GM12891 (cell line): ENCODE data around the gene LMO3. TPM values are rescaled to one million over a fixed set of nuclear protein-coding genes. Genes with fewer than 3 reads are reported as not detected.

Source experiments
- DNase-seq: peaks from one replicate; pipeline ENCODE4 v3.0.0; 2011; ENCODE audit warnings: low spot score; ENCODE audit not compliant: insufficient read length
- FAIRE-seq: peaks from 2 replicates; lab custom pipeline; 2011; peaks lifted over from hg19 to GRCh38; lab: Jason Lieb, UNC
- PAX5 ChIP-seq: IDR thresholded peaks from 2 replicates; pipeline ENCODE4 v1.6.1; 2011; ENCODE audit warnings: low read length, moderate library complexity, mild to moderate bottlenecking; ENCODE audit not compliant: insufficient read depth, severe bottlenecking
- POLR2A ChIP-seq: IDR thresholded peaks from 2 replicates; pipeline ENCODE4 v1.6.1; 2011; ENCODE audit warnings: low read depth, low read length, control low read depth
- POLR2AphosphoS5 ChIP-seq: IDR thresholded peaks from 2 replicates; pipeline ENCODE4 v1.6.1; 2011; ENCODE audit warnings: low read depth, low read length, control low read depth
- POU2F2 ChIP-seq: IDR thresholded peaks from 2 replicates; pipeline ENCODE4 v1.6.1; 2011; ENCODE audit warnings: low read depth, mild to moderate bottlenecking, control low read depth, low read length, moderate library complexity
- SPI1 ChIP-seq: IDR thresholded peaks from 2 replicates; pipeline ENCODE4 v1.6.1; 2011; ENCODE audit warnings: low read depth, low read length, control low read depth
- TAF1 ChIP-seq: IDR thresholded peaks from 2 replicates; pipeline ENCODE4 v1.6.1; 2011; ENCODE audit warnings: low read depth, low read length, control low read depth
- polyA plus RNA-seq: library from polyadenylated mRNA; unstranded; fragments of >200 nt; gene quantifications from one replicate; pipeline ENCODE4 v1.2.1, GENCODE V29; 2012; ENCODE audit warnings: low read depth, missing spikeins, inconsistent platforms; ENCODE audit not compliant: missing spikeins

Gene LMO3
- 0.23 TPM for polyA plus RNA-seq

GRCh38 chr12:16606117-16606200, at the start of gene LMO3:
LMO3 (minus strand) TSS chr12:16606162; CDS start chr12:16600860, 5,302 bp downstream.
- DNase-seq (no peak), FAIRE-seq (no peak)
- TF ChIP-seq TAF1 (no peak), POU2F2 (no peak), POLR2AphosphoS5 (no peak), POLR2A (no peak), SPI1 (no peak), PAX5 (no peak)

DNA sequence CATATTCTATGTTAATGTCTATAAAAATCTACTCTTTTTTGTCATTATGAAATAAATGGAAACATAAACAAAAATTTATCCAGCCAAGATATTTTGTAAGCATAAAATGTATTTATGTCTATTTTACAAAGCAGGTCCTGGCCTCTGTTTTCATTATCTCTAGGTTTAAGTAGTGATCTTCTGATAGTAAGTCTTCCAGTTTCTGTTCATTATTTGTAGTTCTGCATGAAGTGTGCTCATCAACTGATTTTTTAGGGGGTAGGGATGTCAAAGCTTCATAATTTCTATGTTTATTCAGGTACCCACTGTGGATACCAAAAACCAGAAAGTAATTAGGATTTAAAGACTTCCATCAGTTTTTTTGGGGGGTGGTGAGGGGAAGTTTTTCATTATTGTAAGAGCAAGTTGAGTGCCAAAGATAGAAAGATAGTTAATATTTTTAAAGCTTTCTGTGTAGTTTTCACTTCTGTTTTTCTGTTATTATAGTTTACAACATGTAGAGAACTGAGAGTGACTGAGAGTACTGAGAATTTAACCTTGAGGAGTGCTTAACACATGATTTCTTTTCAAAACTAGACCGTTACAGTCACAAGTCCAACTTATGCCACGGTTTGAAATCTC, 30.6 kb upstream of the LMO3 start:
- FAIRE-seq = no peak
- no peak for TF ChIP-seq POU2F2
- no peak for TF ChIP-seq TAF1
- TF ChIP-seq SPI1 = peak; percentile 84
- no peak for TF ChIP-seq POLR2AphosphoS5
- no peak for DNase-seq

DNA sequence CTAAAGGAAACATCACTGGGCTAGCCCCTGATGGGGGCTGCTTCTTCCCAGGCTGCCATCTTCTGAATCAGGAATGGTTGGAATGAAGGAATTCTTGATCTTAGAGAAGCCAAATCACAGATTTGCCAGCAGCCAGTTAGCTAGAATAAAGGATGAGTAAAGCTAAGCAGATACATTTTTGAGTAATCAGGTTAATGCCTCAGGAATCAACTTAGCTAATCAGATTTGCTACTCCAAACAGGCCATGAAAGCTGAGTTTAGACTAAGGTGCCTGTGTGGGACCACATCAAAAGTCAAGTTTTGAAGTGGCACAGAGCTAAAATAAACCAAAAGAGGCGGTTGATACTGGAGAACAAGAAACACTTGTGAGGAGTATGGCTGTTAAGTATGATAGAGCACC, 28.8 kb upstream of the LMO3 start:
- no peak for DNase-seq
- no peak for FAIRE-seq
- TF ChIP-seq SPI1 = no peak
- no peak for TF ChIP-seq POU2F2
- no peak for TF ChIP-seq POLR2AphosphoS5
- TF ChIP-seq POLR2A = no peak
- no peak for TF ChIP-seq TAF1
- TF ChIP-seq PAX5 = no peak

DNA sequence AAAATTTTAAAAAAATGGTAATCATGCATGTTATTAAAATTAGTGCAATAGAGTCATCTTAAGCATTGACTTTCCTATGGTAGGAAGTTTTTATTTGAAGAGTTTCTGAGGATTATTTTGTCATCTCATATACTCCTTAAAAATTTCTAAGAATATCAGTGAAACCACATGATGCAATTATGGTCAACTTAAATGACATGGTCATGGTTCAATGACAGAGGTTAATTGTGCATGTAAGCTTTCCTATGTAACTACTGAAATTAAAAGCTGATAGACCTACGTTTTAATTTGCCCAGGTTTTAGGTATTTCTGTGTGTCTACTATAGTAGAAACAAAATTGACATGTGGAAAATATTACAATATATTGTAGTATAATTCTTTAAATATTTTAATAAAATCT, 21.0 kb upstream of the LMO3 start:
- no peak for TF ChIP-seq PAX5
- TF ChIP-seq POLR2A = no peak
- TF ChIP-seq TAF1 = no peak
- no peak for TF ChIP-seq POLR2AphosphoS5
- TF ChIP-seq SPI1 = no peak
- FAIRE-seq (no peak), DNase-seq (no peak)

- FAIRE-seq (no peak), DNase-seq (no peak)
- TF ChIP-seq PAX5 (no peak), POLR2AphosphoS5 (no peak)
Observed at GRCh38 chr12:16622338-16622737, 16.4 kb upstream of the LMO3 start.

- FAIRE-seq (no peak), DNase-seq (no peak)
- TF ChIP-seq POLR2AphosphoS5 = no peak
- TF ChIP-seq POLR2A = no peak
- TF ChIP-seq TAF1 = no peak
- no peak for TF ChIP-seq PAX5
- TF ChIP-seq SPI1 = no peak
- TF ChIP-seq POU2F2 = no peak
Observed at GRCh38 chr12:16619537-16619936, 13.6 kb upstream of the LMO3 start.

DNA sequence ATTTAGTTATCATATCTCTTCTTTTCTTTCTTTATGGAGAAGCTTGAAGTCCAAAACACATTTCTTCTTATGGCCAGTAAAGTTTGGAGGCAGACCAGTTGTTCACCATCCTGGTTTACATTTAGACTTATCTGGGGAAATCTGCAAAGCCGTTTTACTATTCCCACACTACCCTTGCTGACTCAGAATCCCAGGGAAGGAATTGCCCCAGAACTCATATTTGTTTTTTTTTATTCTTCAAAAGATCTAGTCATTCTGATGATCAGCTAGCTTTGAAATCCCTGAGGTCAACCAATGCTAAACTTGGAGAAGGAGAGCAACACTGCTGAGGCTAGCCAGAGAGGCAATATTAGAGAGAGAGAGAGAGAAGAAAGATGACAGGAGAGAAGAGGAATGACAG, 12.3 kb upstream of the LMO3 start:
- no peak for FAIRE-seq
- no peak for TF ChIP-seq TAF1
- TF ChIP-seq PAX5 = no peak
- no peak for TF ChIP-seq POLR2AphosphoS5
- TF ChIP-seq POU2F2 = no peak
- TF ChIP-seq POLR2A = no peak
- no peak for TF ChIP-seq SPI1

GRCh38 chr12:16613199-16613598, 7.2 kb upstream of the LMO3 start:
- no peak for DNase-seq
- FAIRE-seq = no peak
- TF ChIP-seq PAX5 (no peak), POU2F2 (no peak)

More for the DNA sequence above, 12.3 kb upstream of the LMO3 start:
- no peak for DNase-seq

- no peak for DNase-seq
- TF ChIP-seq POLR2AphosphoS5 (no peak), PAX5 (no peak), POLR2A (no peak), POU2F2 (no peak)
- no peak for FAIRE-seq
Observed at GRCh38 chr12:16612647-16613046, 6.7 kb upstream of the LMO3 start.

DNA sequence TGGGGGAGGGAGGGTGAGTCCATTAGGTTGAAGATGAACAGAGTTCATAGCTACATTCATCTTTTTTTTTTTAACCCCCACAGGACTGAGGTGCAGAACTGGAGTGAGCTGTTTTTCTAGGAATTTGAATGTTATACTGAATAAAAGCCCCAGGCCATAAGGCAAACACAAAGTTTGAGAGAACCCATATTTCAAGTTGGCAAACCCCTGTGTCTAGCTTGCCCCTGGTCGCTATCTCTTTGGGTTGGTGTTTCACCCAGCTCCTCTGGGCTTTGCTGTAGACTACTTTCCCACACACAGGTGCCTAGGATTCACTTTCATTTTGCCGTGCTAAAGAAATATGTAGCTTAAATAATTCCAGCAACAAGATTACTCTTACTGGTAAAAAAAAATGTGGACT, 5.2 kb upstream of the LMO3 start:
- FAIRE-seq = peak; percentile 33
- no peak for DNase-seq
- TF ChIP-seq POU2F2 = no peak
- TF ChIP-seq PAX5 = no peak
- TF ChIP-seq SPI1 = no peak

- TF ChIP-seq POLR2A = no peak
- no peak for TF ChIP-seq SPI1
- TF ChIP-seq PAX5 = no peak
- no peak for TF ChIP-seq TAF1
- TF ChIP-seq POU2F2 = no peak
- no peak for TF ChIP-seq POLR2AphosphoS5
- FAIRE-seq (peak; percentile 23), DNase-seq (no peak)
Observed at GRCh38 chr12:16610743-16611142, 4.8 kb upstream of the LMO3 start.

DNA sequence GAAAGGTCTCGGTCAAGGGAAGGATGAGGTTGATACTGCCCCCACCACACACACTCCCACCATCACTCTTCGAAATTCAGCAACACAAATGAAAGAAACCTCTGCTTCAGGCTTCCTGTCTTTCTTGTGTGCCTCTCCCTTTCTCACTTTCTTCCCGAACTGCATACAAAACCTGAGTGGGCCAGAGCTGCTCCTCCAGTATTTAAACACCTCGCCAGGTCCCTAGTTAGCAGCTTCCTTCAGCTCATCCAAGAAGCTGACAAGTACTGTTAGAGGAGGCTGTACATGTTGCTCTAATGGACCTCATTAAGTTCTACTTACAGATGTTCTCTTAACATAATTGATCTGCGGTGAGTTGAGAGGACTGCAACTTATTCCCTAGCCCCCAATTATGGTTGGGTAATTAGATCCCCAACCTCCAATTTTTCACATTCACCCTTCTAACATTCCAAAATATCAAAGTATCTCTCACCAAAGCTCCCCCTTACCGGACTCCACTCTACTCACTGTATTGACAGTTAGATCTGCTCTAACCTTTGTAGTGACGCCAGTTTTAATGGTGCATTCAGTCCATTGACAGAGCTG, 4.1 kb upstream of the LMO3 start:
- FAIRE-seq (peak; percentile 73), DNase-seq (no peak)
- TF ChIP-seq TAF1 (no peak), POLR2A (no peak), POU2F2 (no peak), SPI1 (no peak), POLR2AphosphoS5 (no peak), PAX5 (no peak)
